ENCODE measurements around the gene RXRB. TPM values are rescaled to one million over a fixed set of nuclear protein-coding genes. Genes with fewer than 3 reads are reported as not detected.
A peak's percentile ranks its signal among the peaks of the same experiment; 100 is the strongest.

RXRB gene
- total and polyA plus RNA-seq, 2 donors (not counting 3 experiments of a cell fraction or from before 2014, with no cell fraction given) = 43.4 to 44.4 TPM

DNA sequence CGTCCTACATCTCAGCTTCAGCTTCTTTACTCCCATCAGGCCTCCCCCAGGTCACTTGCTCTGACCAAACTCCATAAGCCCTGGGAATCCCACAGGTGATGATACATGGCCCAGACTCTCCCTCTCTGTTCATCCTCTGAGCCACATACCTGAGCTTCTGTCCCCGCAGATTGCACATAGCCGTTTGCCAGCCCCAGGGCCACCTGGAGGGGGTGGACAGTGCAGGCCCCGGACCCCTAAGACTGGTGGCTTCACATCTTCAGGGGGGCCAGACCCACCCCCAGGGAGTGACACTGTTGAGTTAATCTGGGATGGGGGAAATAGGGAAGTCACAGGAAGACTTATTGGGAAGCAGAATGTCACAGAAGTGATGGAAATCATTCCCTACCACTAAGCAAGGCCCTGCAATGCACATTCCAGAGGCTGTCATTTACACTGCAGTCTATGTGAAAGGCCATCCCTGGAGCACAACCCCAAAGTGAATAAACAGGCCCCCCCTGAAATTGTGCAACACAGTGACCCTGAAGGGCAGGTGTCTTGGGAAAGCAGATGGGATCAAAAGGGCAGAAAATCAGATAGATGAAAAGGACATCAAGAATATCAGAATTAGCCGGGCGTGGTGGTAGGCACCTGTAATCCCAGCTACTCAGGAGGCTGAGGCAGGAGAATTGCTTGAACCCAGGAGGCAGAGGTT, 2.2 kb downstream of the RXRB start:
- TF ChIP-seq POLR2AphosphoS5 (IDR thresholded peaks at IDR 0.05; ENCODE audit: insufficient read depth, low read depth, low read length) = no peak
- no peak for TF ChIP-seq EZH2 (IDR thresholded peaks at IDR 0.05; ENCODE audit: borderline replicate concordance, low read depth, low read length, severe bottlenecking)
- no peak for TF ChIP-seq MYC (IDR thresholded peaks at IDR 0.05; ENCODE audit: low read depth, low read length)
- TF ChIP-seq POLR2A (IDR thresholded peaks at IDR 0.05; ENCODE audit: low read depth, low read length) = no peak
- Histone ChIP-seq H2AFZ (ENCODE audit: low read depth, low read length) (no peak overlapping the region), H3K9ac (replicated peaks; ENCODE audit: extremely low read depth, insufficient read depth, low read length) (no peak overlapping the region), H3K27me3 (ENCODE audit: control insufficient read depth in 2 of 2, insufficient read depth in 2 of 2, low read length in 2 of 2) (no peaks in the 10 kb centered on the region), H3K4me1 (ENCODE audit: control insufficient read depth, extremely low read depth, insufficient read depth, low read length) (peaks cover 18% of the 10 kb centered on the region), H3K4me2 (ENCODE audit: insufficient read depth, low read length) (no peak overlapping the region), H4K20me1 (replicated peaks; ENCODE audit: control insufficient read depth, extremely low read depth, insufficient read depth, low read length) (no peaks in the 10 kb centered on the region), H3K27ac (ENCODE audit: insufficient read depth, low read depth, low read length) (no peak overlapping the region), H3K9me1 (replicated peaks; ENCODE audit: control insufficient read depth, extremely low read depth, insufficient read depth, low read length) (no peaks in the 10 kb centered on the region), H3K4me3 (replicated peaks in 1 of 3; ENCODE audit: insufficient read depth in 1 of 3, low read depth in 1 of 3, low read length in 3 of 3) (no peak overlapping the region), H3K79me2 (ENCODE audit: control insufficient read depth, insufficient read depth, low read length) (peaks cover 38% of the 10 kb centered on the region), H3K9me3 (replicated peaks; ENCODE audit: control insufficient read depth, insufficient read depth, low read length) (no peaks in the 10 kb centered on the region), H3K36me3 (ENCODE audit: control insufficient read depth in 2 of 2, extremely low read depth in 1 of 2, insufficient read depth in 2 of 2, low read length in 2 of 2) (peaks cover 12 to 38% of the 10 kb centered on the region in 2 experiments)
- DNase-seq (ENCODE audit: low read depth, low spot score) = no peak
- ChIA-PET CTCF (interaction anchor here (0.6 to 2.3 kb wide), 17 partner anchors 9 to 214 kb away, joined by 3 to 26 read pairs (median 4); partner anchors contain the start of gene RING1), POLR2A (no interaction called here)
- intact Hi-C loops (cut with micrococcal nuclease) (no loop called here), dilution Hi-C loops (cut with MboI; ENCODE audit: extremely low pct_ligation_motif_present, low sequenced_read_pairs) (no loop called here)
- BruUV-seq (replicated peaks) = no TSS peak
- FAIRE-seq = no peak

DNA sequence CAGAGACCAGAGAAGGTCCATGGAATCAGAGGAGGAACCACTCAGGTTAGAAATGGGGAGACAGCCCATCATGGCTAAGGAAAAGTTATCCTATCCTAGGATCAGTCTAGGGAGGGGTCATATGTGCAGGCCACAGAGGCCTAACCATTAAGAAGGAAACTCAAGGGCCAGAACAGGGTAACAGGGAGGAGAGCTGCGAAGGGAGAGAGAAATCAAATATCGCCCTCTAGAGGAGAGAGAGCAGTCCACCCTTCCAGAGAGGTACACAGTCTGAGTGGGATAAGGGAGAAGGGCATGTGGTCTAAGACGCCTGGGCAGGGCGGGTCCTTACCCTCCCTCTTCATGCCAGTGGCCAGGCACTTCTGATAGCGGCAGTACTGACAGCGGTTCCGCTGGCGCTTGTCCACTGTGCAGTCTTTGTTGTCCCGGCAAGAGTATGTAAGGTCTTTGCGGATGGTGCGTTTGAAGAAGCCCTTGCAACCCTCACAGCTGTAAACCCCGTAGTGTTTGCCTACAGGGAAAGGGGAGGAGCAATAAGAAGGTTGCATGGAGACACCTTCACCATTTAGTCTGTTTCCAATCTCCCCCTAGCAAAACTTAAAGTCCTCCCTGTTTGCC, 2.9 kb downstream of the RXRB start:
- ChIA-PET POLR2A (no interaction called here), CTCF (interaction anchor here (0.6 to 2.3 kb wide), 24 partner anchors 8 to 214 kb away, joined by 3 to 26 read pairs (median 3); partner anchors contain the start of gene RING1)
- Histone ChIP-seq H3K9me1 (replicated peaks; ENCODE audit: control insufficient read depth, extremely low read depth, insufficient read depth, low read length) (no peaks in the 10 kb centered on the region), H3K36me3 (ENCODE audit: control insufficient read depth in 2 of 2, extremely low read depth in 1 of 2, insufficient read depth in 2 of 2, low read length in 2 of 2) (peaks cover 7 to 33% of the 10 kb centered on the region in 2 experiments), H3K9ac (replicated peaks; ENCODE audit: extremely low read depth, insufficient read depth, low read length) (no peak overlapping the region), H4K20me1 (replicated peaks; ENCODE audit: control insufficient read depth, extremely low read depth, insufficient read depth, low read length) (no peaks in the 10 kb centered on the region), H3K4me1 (ENCODE audit: control insufficient read depth, extremely low read depth, insufficient read depth, low read length) (peaks cover 24% of the 10 kb centered on the region), H3K27me3 (ENCODE audit: control insufficient read depth in 2 of 2, insufficient read depth in 2 of 2, low read length in 2 of 2) (peaks cover under 1 to 3% of the 10 kb centered on the region in 2 experiments), H2AFZ (ENCODE audit: low read depth, low read length) (no peak overlapping the region), H3K27ac (ENCODE audit: insufficient read depth, low read depth, low read length) (no peak overlapping the region), H3K4me3 (replicated peaks in 1 of 3; ENCODE audit: insufficient read depth in 1 of 3, low read depth in 1 of 3, low read length in 3 of 3) (no peak overlapping the region), H3K9me3 (replicated peaks; ENCODE audit: control insufficient read depth, insufficient read depth, low read length) (no peaks in the 10 kb centered on the region), H3K4me2 (ENCODE audit: insufficient read depth, low read length) (no peak overlapping the region), H3K79me2 (ENCODE audit: control insufficient read depth, insufficient read depth, low read length) (peaks cover 32% of the 10 kb centered on the region)
- DNase-seq (ENCODE audit: low read depth, low spot score) (peak; percentile 70), FAIRE-seq (peak; percentile 80)
- dilution Hi-C loops (cut with MboI; ENCODE audit: extremely low pct_ligation_motif_present, low sequenced_read_pairs) (no loop called here), intact Hi-C loops (cut with micrococcal nuclease) (loop anchor here (1.0 kb wide), 2 partner anchors 36 to 79 kb away; no protein-coding TSS in a partner anchor)
- no peak for TF ChIP-seq JUN (IDR thresholded peaks at IDR 0.05; ENCODE audit: borderline replicate concordance, insufficient read depth, insufficient read length, low read depth)
- TF ChIP-seq, protein P1, sequence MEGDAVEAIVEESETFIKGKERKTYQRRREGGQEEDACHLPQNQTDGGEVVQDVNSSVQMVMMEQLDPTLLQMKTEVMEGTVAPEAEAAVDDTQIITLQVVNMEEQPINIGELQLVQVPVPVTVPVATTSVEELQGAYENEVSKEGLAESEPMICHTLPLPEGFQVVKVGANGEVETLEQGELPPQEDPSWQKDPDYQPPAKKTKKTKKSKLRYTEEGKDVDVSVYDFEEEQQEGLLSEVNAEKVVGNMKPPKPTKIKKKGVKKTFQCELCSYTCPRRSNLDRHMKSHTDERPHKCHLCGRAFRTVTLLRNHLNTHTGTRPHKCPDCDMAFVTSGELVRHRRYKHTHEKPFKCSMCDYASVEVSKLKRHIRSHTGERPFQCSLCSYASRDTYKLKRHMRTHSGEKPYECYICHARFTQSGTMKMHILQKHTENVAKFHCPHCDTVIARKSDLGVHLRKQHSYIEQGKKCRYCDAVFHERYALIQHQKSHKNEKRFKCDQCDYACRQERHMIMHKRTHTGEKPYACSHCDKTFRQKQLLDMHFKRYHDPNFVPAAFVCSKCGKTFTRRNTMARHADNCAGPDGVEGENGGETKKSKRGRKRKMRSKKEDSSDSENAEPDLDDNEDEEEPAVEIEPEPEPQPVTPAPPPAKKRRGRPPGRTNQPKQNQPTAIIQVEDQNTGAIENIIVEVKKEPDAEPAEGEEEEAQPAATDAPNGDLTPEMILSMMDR (IDR thresholded peaks at IDR 0.05; ENCODE audit: extremely low read depth in 1 of 2, insufficient read depth in 1 of 2, low read depth in 1 of 2, low read length in 2 of 2) = peak; percentile 70 to 78
- no TSS peak for BruUV-seq (replicated peaks)
